ENCODE results near the gene IGLL5.

DNA sequence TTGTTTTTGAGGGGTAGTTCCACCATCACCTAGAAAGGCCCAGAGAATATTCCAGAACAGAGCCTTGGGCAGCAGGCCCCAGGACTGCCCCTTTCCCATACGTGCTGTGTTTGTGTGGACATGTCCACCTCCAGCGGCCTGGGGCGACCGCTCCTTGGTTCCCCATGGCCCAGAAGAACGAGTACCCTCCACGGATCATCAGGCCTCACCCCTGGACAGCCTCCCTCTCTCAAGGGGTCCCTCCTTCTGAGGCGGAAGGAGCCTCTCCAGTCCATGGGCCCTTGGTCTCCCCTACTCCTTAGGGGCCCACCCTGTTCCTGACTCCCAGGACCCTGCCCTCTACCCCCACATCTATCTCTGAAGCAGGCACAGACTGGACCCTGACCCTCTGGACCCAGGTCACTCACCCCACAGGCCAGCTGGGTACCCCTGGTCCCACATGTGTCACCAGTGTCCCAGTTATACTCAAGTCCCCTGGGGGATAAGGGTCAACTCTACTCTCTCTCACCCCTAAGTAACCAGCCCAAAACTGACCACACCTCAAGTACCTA lies 32.6 kb downstream of the IGLL5 start:
- TF ChIP-seq, protein P1, sequence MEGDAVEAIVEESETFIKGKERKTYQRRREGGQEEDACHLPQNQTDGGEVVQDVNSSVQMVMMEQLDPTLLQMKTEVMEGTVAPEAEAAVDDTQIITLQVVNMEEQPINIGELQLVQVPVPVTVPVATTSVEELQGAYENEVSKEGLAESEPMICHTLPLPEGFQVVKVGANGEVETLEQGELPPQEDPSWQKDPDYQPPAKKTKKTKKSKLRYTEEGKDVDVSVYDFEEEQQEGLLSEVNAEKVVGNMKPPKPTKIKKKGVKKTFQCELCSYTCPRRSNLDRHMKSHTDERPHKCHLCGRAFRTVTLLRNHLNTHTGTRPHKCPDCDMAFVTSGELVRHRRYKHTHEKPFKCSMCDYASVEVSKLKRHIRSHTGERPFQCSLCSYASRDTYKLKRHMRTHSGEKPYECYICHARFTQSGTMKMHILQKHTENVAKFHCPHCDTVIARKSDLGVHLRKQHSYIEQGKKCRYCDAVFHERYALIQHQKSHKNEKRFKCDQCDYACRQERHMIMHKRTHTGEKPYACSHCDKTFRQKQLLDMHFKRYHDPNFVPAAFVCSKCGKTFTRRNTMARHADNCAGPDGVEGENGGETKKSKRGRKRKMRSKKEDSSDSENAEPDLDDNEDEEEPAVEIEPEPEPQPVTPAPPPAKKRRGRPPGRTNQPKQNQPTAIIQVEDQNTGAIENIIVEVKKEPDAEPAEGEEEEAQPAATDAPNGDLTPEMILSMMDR (IDR thresholded peaks at IDR 0.05) = no peak
- TF ChIP-seq POLR2A (IDR thresholded peaks at IDR 0.05) = no peak

All from thyroid gland (tissue), 4 donors.